Liver (tissue), 3 donors: ENCODE measurements around the gene BTBD9.

Experiments used
- ATF3 ChIP-seq: IDR thresholded peaks from 2 replicates; pipeline ENCODE4 v1.6.1; 2016; ENCODE audit warnings: antibody characterized with exemption
- CTCF ChIP-seq: fragments of 150-350 bp; IDR thresholded peaks from 2 replicates; pipeline ENCODE4 v1.5.1; 2017; ENCODE audit warnings: improper control_type of control experiment, low read depth, low read length; ENCODE audit not compliant: missing input control
- EGR1 ChIP-seq, 2 donors: IDR thresholded peaks; 2 replicates each; pipeline ENCODE4 v1.6.1; 2016 to 2018; ENCODE audit warnings: antibody characterized with exemption in 2 of 2, low read depth in 2 of 2
- GABPA ChIP-seq, 2 donors: IDR thresholded peaks in 1 of 2; conservative IDR thresholded peaks in 1 of 2; 2 replicates each; pipeline ENCODE4 v1.6.1; 2016; ENCODE audit warnings: antibody characterized with exemption in 2 of 2, mild to moderate bottlenecking in 1 of 2, moderate library complexity in 1 of 2
- HNF4G ChIP-seq: IDR thresholded peaks from 2 replicates; pipeline ENCODE4 v1.6.1; 2016; ENCODE audit warnings: antibody characterized with exemption
- JUND ChIP-seq, 2 donors: IDR thresholded peaks; 2 replicates each; pipeline ENCODE4 v1.6.1; 2016; ENCODE audit warnings: antibody characterized with exemption in 2 of 2
- MAX ChIP-seq: IDR thresholded peaks from 2 replicates; pipeline ENCODE4 v1.6.1; 2016; ENCODE audit warnings: antibody characterized with exemption
- RAD21 ChIP-seq, 2 donors: IDR thresholded peaks; 2 replicates each; pipeline ENCODE4 v1.6.1; 2016; ENCODE audit warnings: antibody characterized with exemption in 2 of 2, mild to moderate bottlenecking in 2 of 2
- REST ChIP-seq: IDR thresholded peaks from 2 replicates; pipeline ENCODE4 v1.6.1; 2016; ENCODE audit warnings: antibody characterized with exemption, mild to moderate bottlenecking
- RXRA ChIP-seq, 2 donors: IDR thresholded peaks; 2 replicates each; pipeline ENCODE4 v1.6.1; 2017 to 2018; ENCODE audit warnings: antibody characterized with exemption in 2 of 2, mild to moderate bottlenecking in 1 of 2
- SP1 ChIP-seq: IDR thresholded peaks from 2 replicates; pipeline ENCODE4 v1.6.1; 2018; ENCODE audit warnings: antibody characterized with exemption, mild to moderate bottlenecking
- TAF1 ChIP-seq: conservative IDR thresholded peaks from 2 replicates; pipeline ENCODE4 v1.6.1; 2016; ENCODE audit warnings: antibody characterized with exemption, mild to moderate bottlenecking
- YY1 ChIP-seq: IDR thresholded peaks from 2 replicates; pipeline ENCODE4 v1.6.1; 2016; ENCODE audit warnings: antibody characterized with exemption, mild to moderate bottlenecking
- donor health status: healthy.
- donor health status: healthy.

GRCh38 chr6:38687043-38687353 is 47.3 kb upstream of the BTBD9 start:
- TF ChIP-seq YY1 (peak; percentile 33), CTCF (no peak), REST (no peak), RAD21 (IDR thresholded peaks at IDR 0.05) (peak in 1 of 2 donors; percentile 21), RXRA (IDR thresholded peaks at IDR 0.05) (peak; percentile 63 to 68), TAF1 (no peak), HNF4G (peak; percentile 64), SP1 (peak; percentile 75), JUND (IDR thresholded peaks at IDR 0.05) (peak; percentile 55 to 62), MAX (no peak), EGR1 (IDR thresholded peaks at IDR 0.05; ENCODE audit: low read depth in 2 of 2) (peak; percentile 55 to 74), GABPA (IDR thresholded peaks at IDR 0.05 in 1 of 2, conservative IDR thresholded peaks at IDR 0.05 in 1 of 2) (no peak), ATF3 (peak; percentile 85)
